Stimulated activated CD8-positive, alpha-beta memory T cell treated with anti-CD3 and anti-CD28 coated beads, Interleukin-4, amount 100 ng/mL, for 4 hours (primary cell): Measurements from ENCODE around the gene CD160.
"Not testable (repeated sequence)": the region's sequence is repeated elsewhere in the genome, so short reads cannot be mapped to it uniquely, and the experiment has no call there.

Experiments used
- DNase-seq, 2 donors: peaks; one replicate each; pipeline ENCODE4 v3.0.0-alpha.2; 2020; ENCODE audit warnings: low read depth in 2 of 2, low spot score in 1 of 2

Gene CD160

GRCh38 chr1:145708063-145708462 is 11.2 kb upstream of the CD160 start:
- DNase-seq: no peak

- DNase-seq: no peak
Measured at GRCh38 chr1:145710291-145711027, 8.8 kb upstream of the CD160 start.

- DNase-seq: no peak
Measured at GRCh38 chr1:145711213-145711651, 8.1 kb upstream of the CD160 start.

- no peak for DNase-seq
Measured at GRCh38 chr1:145714524-145715111, 4.7 kb upstream of the CD160 start.

- no peak for DNase-seq
Measured at GRCh38 chr1:145716641-145717345, 2.5 kb upstream of the CD160 start.

- DNase-seq: no peak
Measured at GRCh38 chr1:145717833-145718232, 1.5 kb upstream of the CD160 start.

- not testable (repeated sequence) for DNase-seq
Measured at GRCh38 chr1:145718465-145718864, 834 bp upstream of the CD160 start.

GRCh38 chr1:145720556-145720877 is 1.2 kb downstream of the CD160 start:
- DNase-seq: no peak

GRCh38 chr1:145720878-145721671 is 1.8 kb downstream of the CD160 start:
- DNase-seq: peak; percentile 40 to 58

- not testable (repeated sequence) for DNase-seq
Measured at GRCh38 chr1:145726193-145726592, 6.9 kb downstream of the CD160 start.

GRCh38 chr1:145729196-145729595 is 9.9 kb downstream of the CD160 start:
- no peak for DNase-seq

GRCh38 chr1:145729666-145730436 is 10.6 kb downstream of the CD160 start:
- no peak for DNase-seq

GRCh38 chr1:145730467-145730866 is 11.2 kb downstream of the CD160 start:
- DNase-seq: no peak

- no peak for DNase-seq
Measured at GRCh38 chr1:145730900-145731299, 11.6 kb downstream of the CD160 start.

- no peak for DNase-seq
Measured at GRCh38 chr1:145736191-145736590, 16.9 kb downstream of the CD160 start.

- DNase-seq: no peak
Measured at GRCh38 chr1:145740269-145740668, 21.0 kb downstream of the CD160 start.

- no peak for DNase-seq
Measured at GRCh38 chr1:145747398-145748247, 28.3 kb downstream of the CD160 start.

- DNase-seq: no peak
Measured at GRCh38 chr1:145750426-145750825, 31.1 kb downstream of the CD160 start.

GRCh38 chr1:145751491-145752037 is 32.3 kb downstream of the CD160 start:
- no peak for DNase-seq

- no peak for DNase-seq
Measured at GRCh38 chr1:145757420-145757819, 38.1 kb downstream of the CD160 start.
